Endothelial cell of umbilical vein (primary cell): ENCODE results near the gene WBP1L. TPM values are rescaled to one million over a fixed set of nuclear protein-coding genes. Genes with fewer than 3 reads are reported as not detected.

Source experiments
- BruUV-seq: library from RNA; stranded (reverse); fragments of 400-500 nt; replicated peaks from 2 replicates; lab custom pipeline; 2021; lab: Mats Ljungman, UMichigan
- CTCF ChIA-PET: fragments of 300-600, 350-600 bp; sonication (Branson Sonifier 250); formaldehyde crosslinking; loops from one replicate; lab custom pipeline; 2021; ENCODE audit warnings: antibody characterized with exemption, inconsistent platforms; lab: Charles Lee
- POLR2A ChIA-PET: fragments of 300-600, 350-600 bp; sonication (Branson Sonifier 250); formaldehyde crosslinking; loops from one replicate; lab custom pipeline; 2021; ENCODE audit warnings: antibody characterized with exemption, inconsistent platforms; lab: Charles Lee
- DNase-seq: peaks from one replicate; pipeline ENCODE4 v3.0.0-alpha.2; 2011; ENCODE audit warnings: low read depth, low spot score
- FAIRE-seq: peaks from 2 replicates; lab custom pipeline; 2011; peaks lifted over from hg19 to GRCh38; lab: Jason Lieb, UNC
- H2AFZ ChIP-seq: 2 replicates; pipeline ENCODE4 v1.6.0; 2012; ENCODE audit warnings: low read depth, low read length, control low read depth, inconsistent platforms
- H3K27ac ChIP-seq: 2 replicates; pipeline ENCODE4 v1.5.1; 2011; ENCODE audit warnings: low read depth, mild to moderate bottlenecking, control low read depth, low read length, moderate library complexity; ENCODE audit not compliant: insufficient read depth
- H3K27me3 ChIP-seq, 2 experiments: 2 replicates each; pipeline versions ENCODE4 v1.6.0 to v1.6.1; 2011; ENCODE audit warnings: low read length in 2 of 2, mixed read lengths in 1 of 2; ENCODE audit not compliant: control insufficient read depth in 2 of 2, insufficient read depth in 2 of 2
- H3K36me3 ChIP-seq, 2 experiments: 2 replicates in 1 of 2; 3 replicates in 1 of 2; pipeline ENCODE4 v1.5.1; 2011; ENCODE audit warnings: low read length in 2 of 2, mild to moderate bottlenecking in 1 of 2, moderate library complexity in 1 of 2; ENCODE audit not compliant: control insufficient read depth in 2 of 2, insufficient read depth in 2 of 2; ENCODE audit errors: extremely low read depth in 1 of 2
- H3K4me1 ChIP-seq: 3 replicates; pipeline ENCODE4 v1.5.1; 2011; ENCODE audit warnings: mild to moderate bottlenecking, low read length; ENCODE audit not compliant: control insufficient read depth, insufficient read depth; ENCODE audit errors: extremely low read depth
- H3K4me2 ChIP-seq: 2 replicates; pipeline ENCODE4 v1.6.1; 2011; ENCODE audit warnings: low read length, control low read depth, mixed read lengths; ENCODE audit not compliant: insufficient read depth
- H3K4me3 ChIP-seq, 3 experiments: fragments of 200-600 bp in 1 of 3; sonication (generic), shearing (Covaris generic) in 1 of 3; replicated peaks in 1 of 3; 2 replicates each; pipeline ENCODE4 v1.5.1; 2011 to 2016; ENCODE audit warnings: control low read depth in 3 of 3, low read length in 3 of 3, mild to moderate bottlenecking in 2 of 3, inconsistent platforms in 1 of 3, low read depth in 1 of 3, moderate library complexity in 1 of 3; ENCODE audit not compliant: insufficient read depth in 1 of 3
- H3K79me2 ChIP-seq: 2 replicates; pipeline ENCODE4 v1.6.0; 2012; ENCODE audit warnings: low read length, inconsistent platforms; ENCODE audit not compliant: control insufficient read depth, insufficient read depth
- H3K9ac ChIP-seq: replicated peaks from 2 replicates; pipeline ENCODE3; 2011; ENCODE audit warnings: low read length, control low read depth; ENCODE audit not compliant: insufficient read depth; ENCODE audit errors: extremely low read depth
- H3K9me1 ChIP-seq: replicated peaks from 3 replicates; pipeline ENCODE4 v1.6.0; 2011; ENCODE audit warnings: mild to moderate bottlenecking, low read length; ENCODE audit not compliant: control insufficient read depth, insufficient read depth; ENCODE audit errors: extremely low read depth
- H3K9me3 ChIP-seq: replicated peaks from 2 replicates; pipeline ENCODE4 v1.5.1; 2012; ENCODE audit warnings: low read length, inconsistent platforms; ENCODE audit not compliant: control insufficient read depth, insufficient read depth
- H4K20me1 ChIP-seq: replicated peaks from 2 replicates; pipeline ENCODE3; 2011; ENCODE audit warnings: mild to moderate bottlenecking, low read length; ENCODE audit not compliant: control insufficient read depth, insufficient read depth; ENCODE audit errors: extremely low read depth
- EZH2 ChIP-seq: IDR thresholded peaks from 2 replicates; pipeline ENCODE4 v1.6.1; 2012; ENCODE audit warnings: borderline replicate concordance, low read depth, mild to moderate bottlenecking, moderate library complexity, low read length, inconsistent platforms; ENCODE audit not compliant: severe bottlenecking
- FOS ChIP-seq: IDR thresholded peaks from 2 replicates; pipeline ENCODE4 v1.6.1; 2011; ENCODE audit warnings: mild to moderate bottlenecking, low read length, moderate library complexity, borderline replicate concordance; ENCODE audit not compliant: insufficient read depth
- GATA2 ChIP-seq: IDR thresholded peaks from 2 replicates; pipeline ENCODE4 v1.7.0; 2011; ENCODE audit warnings: low read depth, mild to moderate bottlenecking, moderate library complexity, mixed read lengths, low read length; ENCODE audit not compliant: insufficient read length, insufficient read depth
- JUN ChIP-seq: IDR thresholded peaks from 2 replicates; pipeline ENCODE4 v1.6.1; 2011; ENCODE audit warnings: borderline replicate concordance, low read depth; ENCODE audit not compliant: insufficient read length, insufficient read depth
- MYC ChIP-seq: IDR thresholded peaks from one replicate; pipeline ENCODE4 v1.6.1; 2011; ENCODE audit warnings: mild to moderate bottlenecking, low read depth, low read length
- POLR2A ChIP-seq: IDR thresholded peaks from 2 replicates; pipeline ENCODE4 v1.6.1; 2012; ENCODE audit warnings: low read depth, mild to moderate bottlenecking, control low read depth, low read length
- POLR2AphosphoS5 ChIP-seq: IDR thresholded peaks from 2 replicates; pipeline ENCODE4 v1.6.1; 2012; ENCODE audit warnings: low read depth, mild to moderate bottlenecking, control low read depth, low read length, moderate library complexity; ENCODE audit not compliant: insufficient read depth
- dilution Hi-C: fragments of 300-500 bp; cut with MboI; formaldehyde crosslinking; loops from one replicate; pipeline ENCODE4 v1.15.0; 2019; ENCODE audit warnings: low sequenced_read_pairs; ENCODE audit not compliant: extremely low pct_ligation_motif_present
- intact Hi-C: fragments of 100-400 bp; cut with micrococcal nuclease; formaldehyde crosslinking; loops from one replicate; pipeline ENCODE4 v1.10.0; 2022
- polyA plus RNA-seq, 4 experiments: library from polyadenylated mRNA; depleted of rRNA in 3 of 4; stranded (reverse) in 3 of 4; unstranded in 1 of 4; fragments of >200 nt; gene quantifications; 2 replicates each; pipeline versions ENCODE4 v1.2.1 to v1.2.3, GENCODE V29; 2011 to 2012; ENCODE audit warnings: missing spikeins in 1 of 4
- total RNA-seq: library from RNA; stranded (reverse); gene quantifications from 2 replicates; pipeline ENCODE4 v1.2.3, GENCODE V29; 2021
- TF ChIP-seq, protein P1 (sequence below): IDR thresholded peaks from 2 replicates; pipeline ENCODE4 v1.6.1; 2011; ENCODE audit not compliant: insufficient read depth, insufficient read length
- TF ChIP-seq, protein P2 (sequence below), 2 donors: IDR thresholded peaks; 1 replicate in 1 of 2; 2 replicates in 1 of 2; pipeline ENCODE4 v1.5.1; 2011; ENCODE audit warnings: low read length in 2 of 2, mild to moderate bottlenecking in 2 of 2, moderate library complexity in 2 of 2, control low read depth in 1 of 2, inconsistent platforms in 1 of 2, low read depth in 1 of 2; ENCODE audit not compliant: insufficient read depth in 1 of 2; ENCODE audit errors: extremely low read depth in 1 of 2

The WBP1L gene
- total and polyA plus RNA-seq, 2 donors (not counting 3 experiments of a cell fraction or from before 2014, with no cell fraction given): 46.0 to 70.3 TPM

- DNase-seq (peak; percentile 78), FAIRE-seq (no peak)
- Histone ChIP-seq H3K79me2 (no peaks in the 10 kb centered on the region), H4K20me1 (no peaks in the 10 kb centered on the region), H3K9me1 (no peaks in the 10 kb centered on the region), H3K9me3 (no peaks in the 10 kb centered on the region), H2AFZ (no peak overlapping the region), H3K4me2 (peak overlapping the region; percentile 53), H3K27ac (peak overlapping the region; percentile 99), H3K36me3 (peaks cover 0 to 24% of the 10 kb centered on the region in 2 experiments), H3K4me1 (peaks cover 42% of the 10 kb centered on the region), H3K27me3 (no peaks in the 10 kb centered on the region), H3K9ac (peak overlapping the region; percentile 90), H3K4me3 (no peak overlapping the region)
- intact Hi-C loops (loop anchor here (1.0 kb wide), 5 partner anchors 12 to 312 kb away; partner anchors contain the start of genes SUFU and WBP1L), dilution Hi-C loops (no loop called here)
- CTCF ChIA-PET: interaction anchor here (0.7 to 3.6 kb wide), 14 partner anchors 12 to 1817 kb away, joined by 3 to 15 read pairs (median 6); partner anchors contain the start of genes ARL3 and SFXN2
- POLR2A ChIA-PET: interaction anchor here (2.1 kb wide), 1 partner anchor 38 kb away, joined by 5 read pairs; no protein-coding TSS in a partner anchor
- no TSS peak for BruUV-seq
- no peak for TF ChIP-seq JUN
- no peak for TF ChIP-seq POLR2AphosphoS5
- TF ChIP-seq, protein P1, sequence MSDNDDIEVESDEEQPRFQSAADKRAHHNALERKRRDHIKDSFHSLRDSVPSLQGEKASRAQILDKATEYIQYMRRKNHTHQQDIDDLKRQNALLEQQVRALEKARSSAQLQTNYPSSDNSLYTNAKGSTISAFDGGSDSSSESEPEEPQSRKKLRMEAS: no peak
- TF ChIP-seq POLR2A: no peak
- TF ChIP-seq, protein P2, sequence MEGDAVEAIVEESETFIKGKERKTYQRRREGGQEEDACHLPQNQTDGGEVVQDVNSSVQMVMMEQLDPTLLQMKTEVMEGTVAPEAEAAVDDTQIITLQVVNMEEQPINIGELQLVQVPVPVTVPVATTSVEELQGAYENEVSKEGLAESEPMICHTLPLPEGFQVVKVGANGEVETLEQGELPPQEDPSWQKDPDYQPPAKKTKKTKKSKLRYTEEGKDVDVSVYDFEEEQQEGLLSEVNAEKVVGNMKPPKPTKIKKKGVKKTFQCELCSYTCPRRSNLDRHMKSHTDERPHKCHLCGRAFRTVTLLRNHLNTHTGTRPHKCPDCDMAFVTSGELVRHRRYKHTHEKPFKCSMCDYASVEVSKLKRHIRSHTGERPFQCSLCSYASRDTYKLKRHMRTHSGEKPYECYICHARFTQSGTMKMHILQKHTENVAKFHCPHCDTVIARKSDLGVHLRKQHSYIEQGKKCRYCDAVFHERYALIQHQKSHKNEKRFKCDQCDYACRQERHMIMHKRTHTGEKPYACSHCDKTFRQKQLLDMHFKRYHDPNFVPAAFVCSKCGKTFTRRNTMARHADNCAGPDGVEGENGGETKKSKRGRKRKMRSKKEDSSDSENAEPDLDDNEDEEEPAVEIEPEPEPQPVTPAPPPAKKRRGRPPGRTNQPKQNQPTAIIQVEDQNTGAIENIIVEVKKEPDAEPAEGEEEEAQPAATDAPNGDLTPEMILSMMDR (IDR thresholded peaks at IDR 0.05; ENCODE audit: extremely low read depth in 1 of 2, insufficient read depth in 1 of 2, low read depth in 1 of 2, low read length in 2 of 2): no peak
- TF ChIP-seq FOS: no peak
- no peak for TF ChIP-seq EZH2
- no peak for TF ChIP-seq MYC
- TF ChIP-seq GATA2: no peak
Observed at GRCh38 chr10:102814873-102815661, 71.3 kb downstream of the WBP1L start.
